NCI-H226 (cell line): ENCODE data around the gene RUNX2.

Experiments used
- DNase-seq: peaks from one replicate; pipeline ENCODE4 v3.0.0-alpha.2; 2015

Gene RUNX2

GRCh38 chr6:45687570-45687969 lies 359.4 kb downstream of the RUNX2 start:
- DNase-seq: no peak

GRCh38 chr6:45688180-45688579 lies 360.1 kb downstream of the RUNX2 start:
- DNase-seq: no peak

- peak; percentile 60 for DNase-seq
Measured at GRCh38 chr6:45689926-45690615, 361.9 kb downstream of the RUNX2 start.

- DNase-seq: no peak
Measured at GRCh38 chr6:45690846-45691245, 362.7 kb downstream of the RUNX2 start.

- peak; percentile 92 for DNase-seq
Measured at GRCh38 chr6:45691426-45691825, 363.3 kb downstream of the RUNX2 start.

- DNase-seq: no peak
Measured at GRCh38 chr6:45692021-45692420, 363.9 kb downstream of the RUNX2 start.

- no peak for DNase-seq
Measured at GRCh38 chr6:45696738-45697137, 368.6 kb downstream of the RUNX2 start.

GRCh38 chr6:45697605-45698004 lies 369.5 kb downstream of the RUNX2 start:
- DNase-seq: peak; percentile 100

GRCh38 chr6:45698046-45698445 lies 369.9 kb downstream of the RUNX2 start:
- peak; percentile 83 for DNase-seq

- DNase-seq: no peak
Measured at GRCh38 chr6:45699663-45700062, 371.5 kb downstream of the RUNX2 start.

- DNase-seq: no peak
Measured at GRCh38 chr6:45702849-45703739, 375.0 kb downstream of the RUNX2 start.

GRCh38 chr6:45704056-45704800 lies 376.1 kb downstream of the RUNX2 start:
- peak; percentile 34 for DNase-seq

- DNase-seq: no peak
Measured at GRCh38 chr6:45705137-45705855, 377.2 kb downstream of the RUNX2 start.

- DNase-seq: no peak
Measured at GRCh38 chr6:45706319-45706718, 378.2 kb downstream of the RUNX2 start.

- no peak for DNase-seq
Measured at GRCh38 chr6:45707176-45707575, 379.0 kb downstream of the RUNX2 start.

- DNase-seq: no peak
Measured at GRCh38 chr6:45709781-45710220, 381.7 kb downstream of the RUNX2 start.

GRCh38 chr6:45710304-45710821 lies 382.2 kb downstream of the RUNX2 start:
- DNase-seq: no peak

- DNase-seq: no peak
Measured at GRCh38 chr6:45712076-45712475, 383.9 kb downstream of the RUNX2 start.

GRCh38 chr6:45712786-45713185 lies 384.7 kb downstream of the RUNX2 start:
- no peak for DNase-seq
